T-helper 2 cell treated with Interferon-gamma antibody and Interleukin-4, amounts not matched to agents 5 μg/mL and 100 μg/mL, for 36 hours (primary cell): ENCODE measurements around the gene SH3PXD2A.

Experiments used
- DNase-seq: peaks from one replicate; pipeline ENCODE4 v3.0.0; 2021; ENCODE audit warnings: low spot score
- H3K27ac Mint-ChIP-seq: one replicate; pipeline ENCODE4 v1.8.0; 2021; ENCODE audit warnings: mild to moderate bottlenecking, mixed read lengths
- H3K27me3 Mint-ChIP-seq: one replicate; pipeline ENCODE4 v1.8.0; 2021; ENCODE audit warnings: low read depth, mixed read lengths
- H3K36me3 Mint-ChIP-seq: one replicate; pipeline ENCODE4 v1.8.0; 2021; ENCODE audit warnings: low read depth, mixed read lengths
- H3K4me1 Mint-ChIP-seq: one replicate; pipeline ENCODE4 v1.8.0; 2021; ENCODE audit warnings: low read depth, mixed read lengths
- H3K4me3 Mint-ChIP-seq: one replicate; pipeline ENCODE4 v1.8.0; 2022; ENCODE audit warnings: mild to moderate bottlenecking, moderate library complexity, mixed read lengths
- H3K9me3 Mint-ChIP-seq: one replicate; pipeline ENCODE4 v1.8.0; 2021; ENCODE audit warnings: mixed read lengths

The SH3PXD2A gene

DNA sequence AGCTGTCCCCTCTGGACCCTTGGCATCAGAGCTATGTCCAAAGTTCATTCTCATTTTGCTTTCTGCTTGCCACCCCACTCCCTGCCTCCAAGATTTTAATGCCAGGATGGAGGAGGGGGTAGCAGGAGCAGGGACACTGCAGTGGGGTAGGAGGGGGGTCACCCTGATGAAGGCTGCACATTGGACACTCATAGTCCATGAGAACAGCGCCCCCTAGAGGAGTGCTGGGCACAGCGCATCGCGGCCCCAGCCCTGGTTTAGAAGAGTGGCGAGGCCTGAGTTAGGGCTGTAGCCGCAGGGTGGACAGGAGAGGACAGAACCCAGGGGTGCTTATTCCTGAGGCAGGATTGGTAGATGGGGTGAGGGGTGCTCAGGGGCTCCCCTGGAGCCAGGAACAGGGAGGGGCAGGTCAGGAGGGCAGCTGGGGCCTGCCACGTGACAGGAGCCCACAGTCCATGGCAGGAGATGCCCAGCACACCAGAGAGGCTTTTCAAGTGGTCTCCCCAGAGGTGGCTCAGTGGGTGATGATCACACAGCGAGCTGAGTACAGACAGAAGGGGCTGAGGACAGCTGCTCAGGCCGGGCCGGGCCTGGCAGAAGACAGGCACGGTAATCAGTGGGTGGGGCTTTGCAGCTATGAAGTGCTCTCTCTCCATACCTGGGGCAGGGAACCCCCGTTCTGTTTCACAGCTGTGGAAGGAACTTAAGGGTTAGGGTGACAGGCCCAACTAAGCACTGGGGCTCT is 290.4 kb downstream of the SH3PXD2A start:
- Mint-ChIP-seq H3K4me1 (no peaks in the 10 kb centered on the region), H3K27me3 (peaks cover 6% of the 10 kb centered on the region), H3K4me3 (no peak overlapping the region), H3K36me3 (no peaks in the 10 kb centered on the region), H3K27ac (no peak overlapping the region), H3K9me3 (no peaks in the 10 kb centered on the region)
- peak; percentile 32 for DNase-seq

GRCh38 chr10:103564116-103564501 is 291.3 kb downstream of the SH3PXD2A start:
- H3K36me3 Mint-ChIP-seq, result no peaks in the 10 kb centered on the region
- H3K4me1 Mint-ChIP-seq, result no peaks in the 10 kb centered on the region
- H3K4me3 Mint-ChIP-seq, result no peak overlapping the region
- no peaks in the 10 kb centered on the region for H3K9me3 Mint-ChIP-seq
- H3K27ac Mint-ChIP-seq, result no peak overlapping the region
- H3K27me3 Mint-ChIP-seq, result peaks cover 10% of the 10 kb centered on the region
- DNase-seq, result no peak

GRCh38 chr10:103563231-103564115 is 291.9 kb downstream of the SH3PXD2A start:
- no peaks in the 10 kb centered on the region for H3K9me3 Mint-ChIP-seq
- no peak overlapping the region for H3K27ac Mint-ChIP-seq
- DNase-seq, result no peak
- H3K4me3 Mint-ChIP-seq, result no peak overlapping the region
- H3K36me3 Mint-ChIP-seq, result no peaks in the 10 kb centered on the region
- peaks cover 10% of the 10 kb centered on the region for H3K27me3 Mint-ChIP-seq
- H3K4me1 Mint-ChIP-seq, result peaks cover 3% of the 10 kb centered on the region

GRCh38 chr10:103562383-103562782 is 293.0 kb downstream of the SH3PXD2A start:
- Mint-ChIP-seq H3K27ac (no peak overlapping the region), H3K27me3 (peaks cover 10% of the 10 kb centered on the region), H3K36me3 (no peaks in the 10 kb centered on the region), H3K4me1 (peaks cover 3% of the 10 kb centered on the region), H3K9me3 (no peaks in the 10 kb centered on the region), H3K4me3 (no peak overlapping the region)
- DNase-seq, result no peak

DNA sequence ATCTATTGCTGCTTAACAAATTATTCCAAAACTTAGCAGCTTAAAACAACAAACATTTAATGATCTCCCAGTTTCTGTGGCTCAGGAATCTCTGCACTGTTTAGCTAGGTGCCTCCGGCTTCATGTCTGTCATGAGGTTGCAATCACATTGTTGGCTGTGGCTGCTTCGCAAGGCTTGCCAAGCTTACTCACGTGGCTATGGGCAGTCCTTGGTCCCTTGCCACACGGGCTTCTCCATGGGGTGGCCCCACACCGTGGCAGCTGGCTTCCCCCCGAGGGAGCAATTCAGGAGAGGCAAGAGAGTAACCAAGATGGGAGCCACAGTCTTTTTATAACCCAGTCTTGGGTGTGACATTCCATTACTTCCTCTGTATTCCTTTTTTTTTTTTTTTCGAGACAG is 294.5 kb downstream of the SH3PXD2A start:
- DNase-seq, result no peak
- peaks cover 3% of the 10 kb centered on the region for H3K4me1 Mint-ChIP-seq
- no peaks in the 10 kb centered on the region for H3K36me3 Mint-ChIP-seq
- no peaks in the 10 kb centered on the region for H3K9me3 Mint-ChIP-seq
- H3K27ac Mint-ChIP-seq, result no peak overlapping the region
- H3K27me3 Mint-ChIP-seq, result peaks cover 13% of the 10 kb centered on the region
- no peak overlapping the region for H3K4me3 Mint-ChIP-seq

DNA sequence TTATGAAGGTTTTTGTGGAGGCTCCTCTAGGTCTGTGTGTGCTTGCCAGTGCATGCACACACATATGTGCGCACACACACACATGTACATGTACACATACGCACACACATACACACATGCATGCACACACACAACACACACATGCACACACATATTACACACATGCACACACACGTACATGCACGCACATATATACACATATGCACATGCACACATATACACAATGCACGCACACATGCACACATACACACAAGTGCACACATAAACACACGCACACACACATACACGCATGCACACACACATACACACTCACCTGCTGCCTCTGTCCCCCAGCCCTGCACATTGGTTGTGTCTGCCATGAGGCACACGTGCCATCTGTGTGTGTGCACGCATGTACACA is 295.6 kb downstream of the SH3PXD2A start:
- H3K27me3 Mint-ChIP-seq, result peaks cover 12% of the 10 kb centered on the region
- H3K9me3 Mint-ChIP-seq, result no peaks in the 10 kb centered on the region

GRCh38 chr10:103558911-103559310 is 296.5 kb downstream of the SH3PXD2A start:
- H3K27me3 Mint-ChIP-seq, result peaks cover 14% of the 10 kb centered on the region
- H3K4me3 Mint-ChIP-seq, result no peak overlapping the region
- no peak overlapping the region for H3K27ac Mint-ChIP-seq

More for the DNA sequence above, 295.6 kb downstream of the SH3PXD2A start:
- Mint-ChIP-seq H3K36me3 (no peaks in the 10 kb centered on the region), H3K27ac (no peak overlapping the region), H3K4me1 (peaks cover 4% of the 10 kb centered on the region), H3K4me3 (no peak overlapping the region)
- no peak for DNase-seq

DNA sequence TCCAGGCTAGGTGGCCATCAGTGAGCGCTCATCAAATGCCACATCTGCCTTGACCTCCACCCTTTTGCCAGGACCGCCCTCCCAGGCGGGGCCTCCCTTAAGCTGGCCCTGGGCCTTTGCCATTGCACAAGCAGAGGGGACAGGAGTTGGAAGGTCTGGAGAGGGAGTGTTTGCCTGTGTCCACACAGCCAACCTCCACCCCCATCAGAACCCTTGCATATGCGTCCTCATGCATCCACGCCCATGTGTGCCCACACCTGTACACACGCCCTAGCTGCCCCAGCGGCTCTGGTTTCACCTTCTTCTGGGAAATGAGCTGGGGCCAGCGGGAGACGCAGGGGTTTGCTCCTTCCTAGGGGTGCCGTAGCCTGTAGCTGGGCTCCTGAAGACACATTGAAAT is 297.9 kb downstream of the SH3PXD2A start:
- Mint-ChIP-seq H3K27ac (no peak overlapping the region), H3K9me3 (no peaks in the 10 kb centered on the region), H3K27me3 (peaks cover 14% of the 10 kb centered on the region), H3K4me3 (no peak overlapping the region), H3K36me3 (no peaks in the 10 kb centered on the region), H3K4me1 (peaks cover 21% of the 10 kb centered on the region)
- no peak for DNase-seq

More at GRCh38 chr10:103558911-103559310, 296.5 kb downstream of the SH3PXD2A start:
- H3K36me3 Mint-ChIP-seq, result no peaks in the 10 kb centered on the region
- DNase-seq, result no peak
- no peaks in the 10 kb centered on the region for H3K9me3 Mint-ChIP-seq
- H3K4me1 Mint-ChIP-seq, result peaks cover 13% of the 10 kb centered on the region

- no peak for DNase-seq
- H3K27ac Mint-ChIP-seq, result no peak overlapping the region
- H3K36me3 Mint-ChIP-seq, result no peaks in the 10 kb centered on the region
- no peak overlapping the region for H3K4me3 Mint-ChIP-seq
- no peaks in the 10 kb centered on the region for H3K9me3 Mint-ChIP-seq
- peaks cover 14% of the 10 kb centered on the region for H3K27me3 Mint-ChIP-seq
- H3K4me1 Mint-ChIP-seq, result peaks cover 22% of the 10 kb centered on the region
Observed at GRCh38 chr10:103556383-103557007, 298.9 kb downstream of the SH3PXD2A start.

- Mint-ChIP-seq H3K36me3 (no peaks in the 10 kb centered on the region), H3K27me3 (peaks cover 14% of the 10 kb centered on the region), H3K27ac (no peak overlapping the region), H3K4me3 (peak overlapping the region; percentile 49), H3K4me1 (peaks cover 22% of the 10 kb centered on the region), H3K9me3 (no peaks in the 10 kb centered on the region)
- no peak for DNase-seq
Observed at GRCh38 chr10:103555712-103556111, 299.7 kb downstream of the SH3PXD2A start.

DNA sequence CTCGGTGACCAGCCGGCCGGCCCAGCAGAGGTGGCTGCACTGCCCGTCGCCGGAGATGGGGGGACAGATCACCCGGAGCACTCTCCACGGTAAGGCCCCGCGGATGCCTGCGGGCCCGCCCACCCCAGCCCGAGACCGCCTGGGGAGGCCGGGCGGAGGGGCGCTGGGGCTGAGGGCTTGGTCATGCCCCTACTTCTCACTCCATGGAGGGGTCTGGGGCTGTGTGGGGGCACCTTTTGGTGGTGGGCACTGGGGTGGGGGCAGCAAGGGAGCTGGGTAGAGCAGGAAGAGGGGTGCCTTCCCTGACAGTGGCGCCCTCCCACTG is 300.1 kb downstream of the SH3PXD2A start:
- Mint-ChIP-seq H3K27ac (no peak overlapping the region), H3K4me3 (peak overlapping the region; percentile 49), H3K9me3 (no peaks in the 10 kb centered on the region), H3K27me3 (peaks cover 14% of the 10 kb centered on the region), H3K36me3 (no peaks in the 10 kb centered on the region), H3K4me1 (peaks cover 22% of the 10 kb centered on the region)
- no peak for DNase-seq

GRCh38 chr10:103554488-103555324 is 300.7 kb downstream of the SH3PXD2A start:
- peaks cover 9% of the 10 kb centered on the region for H3K27me3 Mint-ChIP-seq
- peaks cover 22% of the 10 kb centered on the region for H3K4me1 Mint-ChIP-seq
- no peaks in the 10 kb centered on the region for H3K9me3 Mint-ChIP-seq
- no peaks in the 10 kb centered on the region for H3K36me3 Mint-ChIP-seq
- DNase-seq, result peak; percentile 25
- peak overlapping the region; percentile 75 for H3K4me3 Mint-ChIP-seq
- peak overlapping the region; percentile 38 for H3K27ac Mint-ChIP-seq

- Mint-ChIP-seq H3K4me3 (peak overlapping the region; percentile 75), H3K4me1 (peaks cover 22% of the 10 kb centered on the region), H3K27ac (peak overlapping the region; percentile 35), H3K36me3 (no peaks in the 10 kb centered on the region), H3K27me3 (peaks cover 9% of the 10 kb centered on the region), H3K9me3 (no peaks in the 10 kb centered on the region)
- peak; percentile 75 for DNase-seq
Observed at GRCh38 chr10:103553743-103554487, 301.5 kb downstream of the SH3PXD2A start.
